HG03196 (cell line): ENCODE results near the gene NAALADL2.
A peak's percentile ranks its signal among the peaks of the same experiment; 100 is the strongest.

Experiments used
- ATAC-seq: cut with Tn5 transposase; IDR thresholded peaks from one replicate; pipeline ENCODE4 v1.9.1; 2021; ENCODE audit not compliant: unreplicated experiment

Gene NAALADL2

DNA sequence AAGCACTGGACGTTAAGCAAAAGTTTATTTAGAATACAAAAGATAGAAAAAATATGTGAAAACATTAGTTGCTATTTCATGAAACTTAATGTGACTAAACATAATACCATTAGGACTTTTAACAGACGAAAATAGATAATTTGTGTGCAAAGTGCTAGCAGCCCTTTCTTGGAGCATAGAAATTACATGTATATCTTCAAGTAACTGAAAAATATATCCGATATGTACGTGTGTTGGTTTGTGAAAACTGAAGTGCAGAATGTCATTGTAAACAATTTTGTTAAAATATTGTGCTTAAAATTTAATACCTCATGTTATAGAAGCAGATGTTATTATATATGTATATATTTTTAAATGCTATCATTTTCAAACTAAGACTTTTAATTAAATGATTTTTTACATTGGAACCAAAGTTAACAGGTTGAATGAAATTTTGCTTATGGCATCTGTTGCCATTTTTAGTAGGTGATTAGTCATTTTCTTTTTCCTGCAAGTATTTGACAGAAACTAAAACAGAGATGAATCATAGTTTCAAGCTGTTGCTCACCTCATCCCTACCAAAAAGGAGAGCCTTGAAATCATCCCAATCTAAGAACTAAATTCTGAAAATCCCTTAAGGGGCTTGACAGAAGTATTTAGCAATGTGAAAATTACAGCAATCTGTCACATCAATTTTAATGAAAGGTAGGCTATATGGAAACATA lies 334.8 kb downstream of the NAALADL2 start:
- peak; percentile 95 for ATAC-seq

DNA sequence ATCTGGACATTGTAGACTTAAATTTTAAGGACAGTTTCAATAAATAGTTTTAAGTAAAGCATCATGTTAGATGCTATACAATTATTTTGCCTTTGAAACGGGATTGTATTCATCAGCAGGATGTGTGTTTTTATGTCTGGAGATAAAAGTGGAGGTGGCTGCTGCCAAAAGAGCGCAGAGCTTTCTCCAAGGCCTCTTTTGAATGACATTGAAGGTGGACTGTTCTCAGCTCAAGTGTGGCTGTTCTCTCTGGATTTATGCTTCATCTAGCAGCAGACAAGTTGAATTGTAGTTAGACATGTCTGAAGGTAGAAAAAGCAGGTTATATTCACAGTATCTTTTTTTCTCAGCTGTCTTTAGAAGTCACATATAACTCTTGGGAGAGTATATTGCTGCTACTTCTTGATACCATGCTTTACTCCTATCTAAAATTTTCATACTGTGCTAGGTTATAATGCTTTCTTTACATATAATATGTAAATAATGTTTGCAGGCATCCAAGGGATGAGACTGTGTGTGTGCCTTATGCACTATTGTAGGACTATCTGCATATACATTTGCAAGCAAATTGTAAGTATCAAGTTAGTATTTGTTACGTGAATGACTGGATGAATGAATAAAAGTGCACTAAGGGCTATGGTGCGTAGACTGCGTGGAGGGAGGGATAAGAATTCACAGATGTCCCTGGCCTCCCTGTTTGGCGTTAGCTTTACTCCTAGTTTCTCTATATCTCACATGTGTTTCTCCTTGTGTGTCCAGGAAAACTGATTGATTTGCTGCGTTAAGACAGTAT lies 340.1 kb downstream of the NAALADL2 start:
- ATAC-seq, result no peak

DNA sequence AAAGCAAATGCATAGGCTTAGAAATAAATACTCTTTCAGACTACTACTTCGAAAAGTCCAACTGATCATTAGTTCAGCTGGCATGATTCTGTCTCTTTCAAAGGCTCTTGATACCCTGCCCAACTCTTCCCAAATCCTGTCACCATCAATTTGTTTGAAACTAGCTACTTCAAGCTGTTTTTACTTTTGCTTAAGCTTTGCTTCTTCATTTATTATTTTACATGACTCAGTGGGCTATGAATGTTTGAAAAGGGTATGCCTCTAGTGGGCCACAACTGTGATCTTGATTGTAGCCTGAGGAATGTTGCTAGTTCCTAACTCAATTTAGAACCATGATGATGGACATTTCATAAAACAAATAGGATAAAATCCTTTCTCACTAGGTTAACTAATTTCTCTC lies 340.8 kb downstream of the NAALADL2 start:
- ATAC-seq, result no peak

DNA sequence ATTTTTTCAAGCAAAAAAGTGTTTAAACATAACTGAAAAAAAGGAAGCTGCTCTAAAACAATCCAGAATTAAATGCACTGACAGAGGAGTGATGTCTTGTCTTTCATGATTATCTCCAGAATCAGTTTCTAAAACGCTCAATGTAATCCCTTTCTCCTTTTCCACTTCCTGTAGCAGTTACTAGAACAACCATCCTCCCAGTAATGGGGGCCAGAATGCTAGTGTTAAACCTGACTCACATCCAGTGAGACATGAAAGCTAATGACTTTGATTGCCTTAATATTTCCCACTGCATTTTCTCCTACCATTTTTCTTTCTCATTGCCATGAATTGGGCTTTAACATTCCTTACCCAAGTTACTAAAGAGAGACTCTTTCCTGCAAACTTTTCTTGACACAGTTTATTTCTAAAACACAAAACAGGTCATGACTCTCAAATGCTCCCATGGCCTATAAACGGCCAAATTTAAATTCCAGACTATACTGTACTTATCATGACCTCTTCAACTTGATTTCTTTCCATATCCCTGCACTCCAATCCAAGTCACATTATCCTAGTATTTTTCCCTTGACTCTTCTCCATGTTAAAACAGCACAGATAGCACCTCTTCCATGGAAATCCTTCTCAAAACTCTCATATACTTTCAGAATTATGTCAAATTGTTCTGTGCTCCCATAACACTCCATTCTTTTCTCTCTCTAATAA lies 341.4 kb downstream of the NAALADL2 start:
- ATAC-seq, result no peak

DNA sequence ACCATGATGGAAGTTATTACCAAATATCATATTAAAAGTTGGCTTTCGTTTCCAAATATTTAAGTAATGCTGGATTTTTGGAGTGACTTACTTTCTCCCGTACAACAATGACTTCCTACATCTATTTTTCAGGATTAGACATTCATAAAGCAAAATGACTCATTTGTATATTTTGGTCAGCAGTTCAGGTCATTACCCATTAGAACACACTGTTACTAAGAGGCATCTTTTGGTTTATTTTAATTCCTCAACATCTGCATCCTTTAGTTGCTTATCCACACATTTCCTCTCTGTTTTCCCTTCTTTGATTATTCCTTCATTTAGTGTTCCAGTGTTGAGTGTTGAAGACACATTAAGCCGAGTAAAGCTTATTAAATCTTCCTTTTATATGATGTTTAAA lies 348.2 kb downstream of the NAALADL2 start:
- ATAC-seq, result no peak

DNA sequence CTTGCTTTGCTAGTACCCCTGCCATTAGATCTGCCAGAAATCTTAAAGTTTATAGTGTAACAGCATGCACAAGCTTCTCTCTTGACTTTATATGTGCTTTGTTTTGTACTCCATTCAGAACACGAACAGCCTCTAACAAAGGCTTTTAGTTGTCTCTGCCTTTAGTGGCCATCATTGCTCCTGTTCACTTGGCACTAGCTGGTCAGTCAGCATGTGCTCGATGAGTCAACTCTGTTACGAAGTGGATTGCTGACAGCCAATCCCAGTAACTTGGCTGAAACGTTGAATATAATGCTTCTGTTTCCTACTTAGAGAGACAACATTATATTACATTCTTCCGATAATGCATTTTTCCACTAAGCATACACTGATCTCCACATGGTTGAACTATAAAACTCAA lies 349.2 kb downstream of the NAALADL2 start:
- ATAC-seq, result no peak

DNA sequence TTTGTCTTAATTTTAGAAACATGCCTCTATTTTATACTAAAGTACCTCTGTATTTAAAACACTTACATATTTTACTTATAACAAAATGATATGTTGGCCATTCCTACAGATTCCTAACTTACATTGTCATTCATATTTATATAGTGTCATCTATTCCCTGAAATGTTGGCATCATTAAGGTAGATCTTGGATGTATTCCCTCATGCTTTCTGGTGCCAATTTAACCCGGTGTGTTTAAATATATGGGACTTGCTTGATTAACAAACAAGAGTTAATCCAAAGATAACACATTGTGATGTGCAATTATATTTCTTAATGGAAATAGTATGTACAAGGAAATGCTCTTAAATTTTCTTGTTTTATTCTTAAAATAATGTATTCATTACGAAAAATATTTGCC lies 352.3 kb downstream of the NAALADL2 start:
- ATAC-seq, result no peak

DNA sequence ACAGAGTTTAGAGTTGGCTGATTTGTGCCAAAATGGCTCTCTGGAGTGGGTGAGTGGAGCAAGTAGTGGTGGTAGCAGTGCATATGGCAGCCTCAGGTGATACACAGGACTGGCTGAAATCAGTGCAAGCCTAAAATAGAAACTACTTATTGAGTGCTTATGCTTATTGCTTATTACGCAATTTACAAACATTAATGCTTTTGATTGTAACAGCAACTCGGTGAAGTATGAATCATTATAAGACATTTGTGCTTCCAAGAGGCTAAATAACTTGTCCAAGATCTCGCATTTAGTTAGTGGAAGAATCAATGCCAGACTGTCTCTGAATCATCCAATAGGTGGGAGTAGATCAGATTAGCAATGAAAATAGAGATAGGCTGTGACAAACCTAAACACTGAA lies 353.8 kb downstream of the NAALADL2 start:
- no peak for ATAC-seq

DNA sequence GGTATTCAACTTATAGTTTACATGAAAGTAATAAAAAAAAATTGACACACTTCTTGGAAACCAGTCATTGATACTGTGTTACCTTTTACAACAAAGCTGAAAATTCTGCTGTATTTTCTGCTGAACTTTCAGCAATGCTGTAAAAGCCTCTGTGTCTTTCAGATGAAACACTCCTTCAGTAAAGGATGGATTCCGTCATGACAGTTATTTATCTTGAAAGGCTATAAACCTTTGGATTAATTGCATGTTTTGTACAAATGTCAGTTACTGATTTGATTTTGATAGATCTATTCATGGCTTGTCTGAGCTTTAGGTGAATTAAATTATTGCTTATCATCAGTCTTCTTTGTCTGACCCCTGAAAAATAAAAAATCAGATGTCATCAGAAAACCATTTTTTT lies 355.1 kb downstream of the NAALADL2 start:
- ATAC-seq, result no peak

DNA sequence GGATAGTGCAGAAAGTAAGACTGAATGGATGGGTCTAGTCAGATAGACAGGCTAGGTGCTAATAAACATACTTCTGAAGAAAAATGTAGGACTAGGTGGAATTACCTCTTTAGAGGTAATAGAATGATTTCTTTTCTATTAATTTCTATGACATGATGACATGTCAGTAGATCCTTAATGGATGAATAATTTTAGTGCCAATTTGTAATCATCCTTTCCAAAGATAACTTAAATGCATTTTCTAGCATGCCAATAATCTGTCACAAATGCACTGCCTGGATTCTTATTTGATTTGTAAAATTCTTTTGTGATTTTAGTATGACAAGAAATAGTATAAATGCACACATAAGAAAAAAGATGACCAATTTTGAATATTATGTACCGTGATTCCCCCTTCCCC lies 356.7 kb downstream of the NAALADL2 start:
- no peak for ATAC-seq

DNA sequence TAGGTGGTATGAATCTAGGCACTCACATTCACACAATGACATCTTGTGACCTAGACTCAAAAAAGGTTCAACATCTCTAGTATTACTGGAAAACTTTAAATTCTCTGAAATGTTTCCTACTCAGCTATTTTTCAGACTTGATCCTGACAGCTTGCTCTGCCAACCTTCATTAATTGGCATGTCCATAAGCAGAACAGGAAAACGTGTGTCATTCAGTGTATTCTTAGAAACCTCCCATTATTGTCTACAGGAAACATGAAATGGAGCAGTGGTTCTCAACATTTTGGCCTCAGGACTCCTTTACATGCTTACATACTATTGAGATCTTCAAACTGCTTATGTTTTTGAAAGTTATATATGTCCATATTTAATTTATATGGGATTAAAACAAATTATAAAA lies 363.2 kb downstream of the NAALADL2 start:
- ATAC-seq, result no peak

DNA sequence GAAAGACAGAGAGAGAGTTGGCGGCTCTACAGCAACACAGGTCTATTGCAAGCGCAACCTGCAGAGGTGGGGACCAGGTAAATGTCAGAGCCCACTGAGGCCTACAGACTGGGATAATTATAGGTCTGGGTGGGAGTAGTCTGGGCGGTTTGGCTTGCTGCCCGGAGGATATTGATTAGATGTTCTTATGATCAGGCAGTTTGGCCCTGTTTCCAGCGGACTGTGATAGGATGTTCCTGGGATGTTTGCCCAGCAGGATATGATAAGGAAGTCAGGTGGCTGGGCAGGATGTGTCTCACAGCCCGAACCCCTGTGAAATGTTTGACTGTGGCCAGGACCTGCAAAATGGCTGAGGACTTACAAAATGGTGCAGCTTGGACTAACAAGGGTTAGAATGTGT lies 364.9 kb downstream of the NAALADL2 start:
- no peak for ATAC-seq

DNA sequence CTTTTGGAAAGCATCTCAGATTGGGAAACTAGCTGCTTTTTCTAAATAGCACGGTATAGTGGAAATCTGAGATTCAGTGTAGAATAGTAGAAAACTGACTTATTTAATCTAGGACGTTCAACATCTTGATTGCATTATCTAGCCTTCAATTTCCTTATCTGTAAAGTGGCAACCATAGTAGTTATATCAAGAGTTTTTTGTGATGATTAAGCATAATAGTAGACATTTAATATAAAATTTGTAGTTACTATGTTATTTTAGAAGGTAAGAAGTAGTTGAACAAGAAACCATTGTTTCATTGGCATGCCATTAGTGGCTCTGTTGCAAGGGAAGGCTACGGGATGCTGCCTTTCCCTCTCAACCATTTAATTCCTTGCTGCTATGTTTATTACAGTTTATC lies 367.3 kb downstream of the NAALADL2 start:
- ATAC-seq, result no peak

DNA sequence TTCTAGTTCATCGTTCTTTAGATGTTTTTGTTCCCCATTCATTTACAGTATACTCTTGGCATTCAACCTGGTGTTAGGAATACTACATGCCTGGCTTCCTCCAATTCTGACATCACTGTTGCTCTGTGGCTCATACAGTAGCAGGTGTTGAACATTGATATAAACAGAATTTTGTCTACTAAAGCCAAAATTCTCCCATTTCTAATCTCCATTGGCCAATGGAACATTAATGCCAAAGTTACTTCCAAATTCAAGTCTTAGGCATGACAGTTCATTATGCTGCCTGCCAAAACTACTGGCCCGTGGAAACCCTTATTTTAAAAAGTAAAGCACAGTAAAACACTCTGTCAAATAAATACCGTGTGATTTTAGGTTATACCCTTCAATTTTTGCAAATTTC lies 368.0 kb downstream of the NAALADL2 start:
- no peak for ATAC-seq

DNA sequence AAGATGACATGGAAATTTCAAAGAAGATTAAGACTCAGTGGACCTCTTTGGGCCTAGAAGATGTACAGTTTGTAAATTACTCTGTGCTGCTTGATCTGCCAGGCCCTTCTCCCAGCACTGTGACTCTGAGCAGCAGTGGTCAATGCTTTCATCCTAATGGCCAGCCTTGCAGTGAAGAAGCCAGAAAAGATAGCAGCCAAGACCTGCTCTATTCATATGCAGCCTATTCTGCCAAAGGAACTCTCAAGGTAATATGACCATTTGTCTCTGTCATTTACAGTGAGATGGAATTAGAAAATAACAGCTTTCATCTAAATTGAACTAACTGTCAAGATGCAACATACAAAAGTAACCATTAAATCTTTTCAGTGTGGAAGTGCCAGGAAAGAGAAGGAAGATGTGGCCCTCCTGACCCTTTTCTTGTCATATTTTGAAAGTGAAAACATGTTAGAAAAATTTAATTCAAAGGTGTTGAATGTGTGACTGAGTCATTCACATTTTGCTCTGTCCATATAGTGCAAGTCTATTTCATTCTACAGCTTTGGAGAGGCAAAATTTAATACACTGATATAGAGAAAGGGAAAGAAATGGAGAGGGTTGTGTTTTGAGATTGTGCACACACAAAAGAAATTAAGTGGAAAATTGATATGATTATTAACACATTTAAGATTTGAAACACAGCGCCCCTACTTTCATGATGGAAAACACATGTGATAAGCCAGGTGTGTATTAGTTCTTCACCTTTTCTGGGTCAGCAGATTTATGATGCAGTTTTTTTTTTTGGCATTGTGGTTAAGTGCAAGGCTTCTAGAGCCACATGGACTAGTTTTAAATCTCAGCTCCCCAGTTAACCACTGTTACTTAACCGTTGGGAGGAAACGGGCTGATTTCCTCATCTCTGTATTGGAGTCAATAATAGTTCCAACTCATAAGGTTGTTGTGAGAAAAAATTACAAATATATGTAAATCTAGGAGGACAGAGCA lies 375.1 kb downstream of the NAALADL2 start:
- ATAC-seq, result no peak

DNA sequence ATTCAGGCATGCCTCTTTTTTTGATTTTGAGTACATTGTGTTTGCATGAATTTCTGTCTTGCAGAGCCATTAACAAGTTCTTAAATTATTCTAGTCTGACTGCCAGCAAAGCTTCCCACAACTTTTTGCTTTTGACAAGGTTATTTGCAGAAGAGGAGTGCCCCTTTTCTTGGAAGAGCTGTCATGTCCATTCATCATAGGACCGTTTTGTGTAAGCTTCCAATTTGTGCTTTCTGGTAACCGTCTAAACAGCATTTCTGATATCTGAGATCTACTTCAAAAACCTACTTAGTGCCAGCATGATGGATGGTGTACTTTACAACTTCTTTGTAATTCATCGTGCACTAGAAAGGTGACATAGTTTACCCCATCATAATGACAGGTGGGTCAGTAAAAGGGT lies 379.7 kb downstream of the NAALADL2 start:
- ATAC-seq, result no peak

DNA sequence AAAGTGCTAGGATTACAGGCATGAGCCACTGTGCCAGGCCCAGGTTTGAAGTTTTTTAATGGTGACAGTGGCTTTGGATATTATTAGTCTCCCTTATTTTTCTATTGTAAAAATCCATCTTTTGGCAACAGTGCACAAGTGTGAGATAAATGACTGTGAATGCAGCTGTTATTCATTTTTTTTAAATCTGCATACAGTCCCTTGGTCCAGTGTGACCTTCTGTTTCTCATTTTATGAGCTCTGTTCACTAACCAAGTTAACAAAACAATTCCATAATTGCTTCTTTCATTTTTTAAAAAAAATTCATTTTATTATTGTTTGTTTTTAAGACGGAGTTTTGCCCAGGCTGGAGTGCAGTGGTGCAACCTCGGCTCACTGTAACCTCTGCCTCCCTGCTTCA lies 381.8 kb downstream of the NAALADL2 start:
- no peak for ATAC-seq

DNA sequence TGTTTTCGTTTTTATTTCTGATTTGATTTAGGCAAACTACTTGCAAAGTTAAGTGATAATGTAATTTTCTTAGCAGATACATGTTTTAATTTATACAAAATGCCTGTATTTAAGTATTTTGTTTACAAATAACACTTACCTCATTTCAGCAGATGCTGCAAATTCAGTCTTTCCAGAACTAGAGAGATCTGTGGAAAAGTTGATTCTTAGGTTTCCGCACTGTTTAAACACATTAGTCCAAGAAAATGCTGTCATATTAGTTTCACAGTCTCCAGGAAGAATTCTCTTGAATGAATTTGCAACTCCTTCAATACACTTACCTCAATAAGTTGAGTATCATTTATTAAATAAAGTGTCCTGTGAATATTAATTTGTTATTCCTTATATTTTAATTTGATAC lies 383.1 kb downstream of the NAALADL2 start:
- ATAC-seq, result no peak

DNA sequence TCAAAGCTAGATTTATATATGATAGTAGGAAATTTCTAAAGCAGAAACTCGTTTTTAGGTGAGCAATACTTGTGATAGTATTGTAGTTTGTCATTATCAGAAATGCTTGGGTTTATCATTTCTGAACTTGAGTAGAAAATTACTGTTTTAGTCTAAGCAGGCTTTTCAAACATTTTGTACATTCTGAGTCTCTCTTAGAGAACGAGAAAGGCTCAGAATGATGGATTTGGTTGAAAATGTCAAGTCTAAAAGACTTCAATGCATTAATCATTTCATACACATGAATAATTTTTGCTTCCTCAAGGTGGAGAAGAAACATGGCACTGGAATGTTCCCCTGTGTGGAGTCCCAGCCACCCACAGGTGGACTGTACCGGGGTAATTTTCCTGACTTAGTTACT lies 387.1 kb downstream of the NAALADL2 start:
- no peak for ATAC-seq

DNA sequence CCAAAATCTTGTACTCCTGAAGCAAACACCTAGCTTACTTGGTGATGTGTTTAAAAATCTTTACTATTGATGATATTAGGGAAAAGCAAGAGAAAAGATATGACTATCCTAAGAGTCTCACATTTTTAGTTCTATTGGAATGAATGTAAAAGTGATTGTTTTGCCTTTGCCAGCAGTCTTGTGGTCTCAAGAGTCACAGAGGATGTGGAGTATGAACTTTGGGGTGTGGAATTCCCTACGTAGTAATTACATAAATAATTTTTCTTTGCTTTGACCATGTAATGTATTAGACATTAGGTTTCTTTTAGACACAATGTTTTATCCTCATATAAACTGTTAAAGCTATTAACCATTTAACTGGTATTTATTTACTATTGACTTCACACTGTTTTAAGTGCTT lies 387.6 kb downstream of the NAALADL2 start:
- no peak for ATAC-seq

DNA sequence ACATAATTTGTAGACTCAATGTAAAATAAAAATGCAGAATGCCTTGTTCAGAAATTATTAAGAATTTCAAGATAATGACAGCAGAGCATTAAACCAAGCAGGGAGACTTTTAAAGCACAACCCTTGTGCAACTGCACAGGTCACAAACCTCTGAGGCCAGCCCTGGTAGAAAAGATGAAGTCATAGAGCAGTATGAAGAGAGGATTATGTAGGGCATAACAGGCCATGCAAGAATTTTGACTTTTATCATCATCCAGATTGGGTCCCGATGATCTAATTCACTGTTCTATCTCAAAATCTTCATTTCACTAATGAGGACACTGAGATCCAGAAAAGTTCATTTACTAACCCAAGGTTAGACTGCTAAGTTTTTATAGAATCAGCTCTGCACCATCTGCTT lies 388.5 kb downstream of the NAALADL2 start:
- ATAC-seq, result no peak
